Testis (tissue), 3 donors: ENCODE data around the gene PDE7B. TPM values are rescaled to one million over a fixed set of nuclear protein-coding genes. Genes with fewer than 3 reads are reported as not detected.
"Not testable (repeated sequence)": the region's sequence is repeated elsewhere in the genome, so short reads cannot be mapped to it uniquely, and the experiment has no call there.

Experiments
- DNase-seq: peaks from one replicate; pipeline ENCODE4 v3.0.0-alpha.2; 2019
- H3K27ac ChIP-seq, 2 donors: fragments of 200-600 bp; sonication (generic); one replicate each; pipeline ENCODE4 v1.5.1; 2019
- H3K27me3 ChIP-seq: fragments of 200-600 bp; sonication (generic); one replicate; pipeline ENCODE4 v1.5.1; 2019
- H3K36me3 ChIP-seq: fragments of 200-600 bp; sonication (generic); one replicate; pipeline ENCODE4 v1.5.1; 2017; ENCODE audit warnings: low read depth; ENCODE audit errors: missing control alignments
- H3K4me1 ChIP-seq: fragments of 200-600 bp; sonication (generic); one replicate; pipeline ENCODE4 v1.5.1; 2019
- H3K4me3 ChIP-seq, 2 donors: fragments of 200-600 bp; sonication (generic); one replicate each; pipeline ENCODE4 v1.5.1; 2017 to 2019
- H3K9me3 ChIP-seq: fragments of 200-600 bp; sonication (generic); one replicate; pipeline ENCODE4 v1.5.1; 2017
- POLR2A ChIP-seq: fragments of 450-650 bp; IDR thresholded peaks from one replicate; pipeline ENCODE4 v1.6.1; 2017; ENCODE audit warnings: antibody characterized with exemption, mild to moderate bottlenecking, moderate library complexity
- WGBS, 2 donors: methylation state at CpG; one replicate each; pipeline ENCODE4 v1.1.5; 2018; 5-methylcytosine and 5-hydroxymethylcytosine counted together
- intact Hi-C: fragments of 100-400 bp; cut with DNase I; formaldehyde crosslinking; loops from one replicate; pipeline ENCODE4 v1.15.1; 2023; ENCODE audit warnings: low total_unique reads
- polyA plus RNA-seq: library from polyadenylated mRNA; stranded (reverse); fragments of 350-450 nt; fragmentation: Illumina TruSeq; extraction: RNeasy Lipid Tissue Mini Kit (QIAGEN cat#74804); gene quantifications from one replicate; pipeline ENCODE4 v1.2.3, GENCODE V29; 2014; ENCODE audit warnings: low read depth, low replicate concordance; ENCODE audit not compliant: insufficient read depth
- total RNA-seq, 2 donors: library from RNA; depleted of rRNA; stranded (reverse); fragments of >200 nt; gene quantifications; one replicate each; pipeline ENCODE4 v1.2.3, GENCODE V29; 2016
- TF ChIP-seq, protein P1 (sequence below), 3 experiments: fragments of 450-650 bp in 2 of 3; fragments of 200-600 bp in 1 of 3; sonication (generic) in 1 of 3; IDR thresholded peaks; one replicate each; pipeline ENCODE4 v1.5.1; 2016 to 2019; ENCODE audit warnings: antibody characterized with exemption in 3 of 3, mild to moderate bottlenecking in 2 of 3, moderate library complexity in 1 of 3

Gene PDE7B
- total and polyA plus RNA-seq, 3 donors from 2014 or later = 3.7 to 6.9 (median 4.4) TPM

DNA sequence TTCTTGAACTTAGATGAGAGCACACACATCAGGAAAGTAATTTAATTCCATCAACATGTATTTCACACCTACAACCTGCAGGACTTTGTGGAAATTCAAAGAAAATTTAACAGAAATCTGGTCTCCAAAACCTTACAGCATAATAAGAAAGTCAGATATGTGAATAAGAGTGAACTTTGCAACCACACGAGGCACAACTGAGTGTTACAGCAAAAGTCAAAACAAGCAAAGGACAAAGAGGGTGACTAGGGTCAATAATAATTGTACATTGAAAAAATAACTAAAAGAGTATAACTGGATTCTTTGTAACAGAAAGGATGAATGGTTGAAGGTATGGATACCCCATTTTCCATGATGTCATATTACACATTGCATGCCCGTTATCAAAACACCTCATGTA lies 284.8 kb downstream of the PDE7B start:
- H3K4me3 ChIP-seq = no peak overlapping the region
- no peaks in the 10 kb centered on the region for H3K27me3 ChIP-seq
- H3K27ac ChIP-seq = no peak overlapping the region
- intact Hi-C loops = no loop called here
- no peaks in the 10 kb centered on the region for H3K36me3 ChIP-seq
- WGBS, 2 donors = 77 to 81% methylated on average over 2 of the region's 2 CpGs
- no peak for DNase-seq
- H3K4me1 ChIP-seq = no peaks in the 10 kb centered on the region
- H3K9me3 ChIP-seq = no peaks in the 10 kb centered on the region
- no peak for TF ChIP-seq POLR2A
- TF ChIP-seq, protein P1, sequence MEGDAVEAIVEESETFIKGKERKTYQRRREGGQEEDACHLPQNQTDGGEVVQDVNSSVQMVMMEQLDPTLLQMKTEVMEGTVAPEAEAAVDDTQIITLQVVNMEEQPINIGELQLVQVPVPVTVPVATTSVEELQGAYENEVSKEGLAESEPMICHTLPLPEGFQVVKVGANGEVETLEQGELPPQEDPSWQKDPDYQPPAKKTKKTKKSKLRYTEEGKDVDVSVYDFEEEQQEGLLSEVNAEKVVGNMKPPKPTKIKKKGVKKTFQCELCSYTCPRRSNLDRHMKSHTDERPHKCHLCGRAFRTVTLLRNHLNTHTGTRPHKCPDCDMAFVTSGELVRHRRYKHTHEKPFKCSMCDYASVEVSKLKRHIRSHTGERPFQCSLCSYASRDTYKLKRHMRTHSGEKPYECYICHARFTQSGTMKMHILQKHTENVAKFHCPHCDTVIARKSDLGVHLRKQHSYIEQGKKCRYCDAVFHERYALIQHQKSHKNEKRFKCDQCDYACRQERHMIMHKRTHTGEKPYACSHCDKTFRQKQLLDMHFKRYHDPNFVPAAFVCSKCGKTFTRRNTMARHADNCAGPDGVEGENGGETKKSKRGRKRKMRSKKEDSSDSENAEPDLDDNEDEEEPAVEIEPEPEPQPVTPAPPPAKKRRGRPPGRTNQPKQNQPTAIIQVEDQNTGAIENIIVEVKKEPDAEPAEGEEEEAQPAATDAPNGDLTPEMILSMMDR (IDR thresholded peaks at IDR 0.05) = no peak

DNA sequence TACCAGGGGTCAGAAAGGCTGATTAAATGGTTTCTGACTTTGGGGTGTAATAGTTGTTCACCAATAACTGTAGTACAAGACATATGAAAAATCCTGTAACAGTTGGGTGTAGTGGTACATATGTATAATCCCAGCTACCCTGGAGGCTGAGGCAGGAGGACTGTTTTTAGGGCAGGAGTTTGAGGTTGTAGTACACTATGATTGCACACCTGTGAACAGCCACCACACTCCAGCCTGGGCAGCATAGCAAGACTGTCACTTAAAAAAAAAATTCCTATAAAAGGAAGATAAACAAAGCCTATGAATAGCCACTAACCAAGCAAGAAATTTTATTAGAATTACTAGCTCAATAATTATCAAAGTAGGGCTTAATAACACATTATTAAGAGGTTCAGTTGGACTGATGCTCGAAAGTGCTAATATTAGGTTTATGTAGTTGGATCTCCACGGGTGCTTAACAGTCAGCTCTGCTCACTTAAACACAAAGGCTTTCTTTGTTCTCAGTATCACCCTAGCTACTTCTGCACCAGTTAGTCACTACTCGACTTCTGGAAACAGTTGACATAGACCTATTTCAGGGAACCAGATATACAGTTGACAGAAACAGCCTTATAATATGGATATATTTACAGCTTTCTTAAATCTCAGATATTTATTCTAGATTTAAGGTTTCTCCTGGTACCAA lies 285.6 kb downstream of the PDE7B start:
- Histone ChIP-seq H3K4me3 (no peak overlapping the region), H3K9me3 (no peaks in the 10 kb centered on the region), H3K36me3 (no peaks in the 10 kb centered on the region), H3K27me3 (no peaks in the 10 kb centered on the region), H3K27ac (no peak overlapping the region), H3K4me1 (no peaks in the 10 kb centered on the region)
- DNase-seq = no peak
- WGBS, 2 donors = 40 to 56% methylated on average over 3 of the region's 3 CpGs
- intact Hi-C loops = no loop called here
- no peak for TF ChIP-seq POLR2A
- TF ChIP-seq, protein P1 (IDR thresholded peaks at IDR 0.05) = no peak

DNA sequence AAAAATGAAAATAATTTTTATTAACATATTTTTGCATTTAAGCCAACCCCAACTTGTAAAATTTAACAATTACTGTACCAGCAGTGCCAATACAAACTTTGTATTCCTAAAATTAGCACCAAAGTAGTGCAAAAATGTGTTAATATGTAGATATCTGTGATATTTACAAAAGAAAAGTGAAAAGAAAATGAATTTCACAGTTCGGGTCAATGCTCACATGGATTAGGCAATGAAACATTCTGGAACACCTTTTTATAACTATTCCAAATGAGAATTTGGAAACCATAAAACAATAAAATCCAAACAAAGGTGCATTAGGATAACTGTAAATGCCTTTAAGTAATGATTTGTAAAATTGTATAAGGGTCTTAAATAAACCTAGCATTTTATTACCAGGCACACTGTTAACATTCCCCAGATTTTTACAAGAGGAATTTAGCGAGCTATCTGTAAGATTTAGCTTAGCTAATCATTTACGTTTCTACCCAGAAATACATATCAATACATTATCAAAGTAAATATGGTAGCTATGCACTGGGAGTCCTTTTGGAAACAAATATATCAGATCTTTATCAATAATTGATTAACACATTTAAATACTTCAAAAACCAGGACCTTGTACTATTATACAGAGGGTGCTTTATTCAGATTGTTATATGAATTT lies 286.4 kb downstream of the PDE7B start:
- Histone ChIP-seq H3K36me3 (no peaks in the 10 kb centered on the region), H3K4me3 (no peak overlapping the region), H3K27me3 (no peaks in the 10 kb centered on the region), H3K9me3 (no peaks in the 10 kb centered on the region), H3K4me1 (no peaks in the 10 kb centered on the region), H3K27ac (no peak overlapping the region)
- intact Hi-C loops = no loop called here
- TF ChIP-seq POLR2A = no peak
- TF ChIP-seq, protein P1 (IDR thresholded peaks at IDR 0.05) = no peak
- DNase-seq = no peak
- WGBS, 2 donors = 77 to 78% methylated on average over 3 of the region's 3 CpGs

DNA sequence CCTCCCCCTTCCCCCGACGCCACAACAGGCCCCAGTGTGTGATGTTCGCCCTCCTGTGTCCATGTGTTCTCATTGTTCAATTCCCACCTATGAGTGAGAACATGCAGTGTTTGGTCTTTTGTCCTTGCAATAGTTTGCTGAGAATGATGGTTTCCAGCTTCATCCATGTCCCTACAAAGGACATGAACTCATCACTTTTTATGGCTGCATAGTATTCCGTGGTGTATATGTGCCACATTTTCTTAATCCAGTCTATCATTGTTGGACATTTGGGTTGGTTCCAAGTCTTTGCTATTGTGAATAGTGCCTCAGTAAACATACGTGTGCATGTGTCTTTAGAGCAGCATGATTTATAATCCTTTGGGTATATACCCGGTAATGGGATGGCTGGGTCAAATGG lies 287.6 kb downstream of the PDE7B start:
- H3K9me3 ChIP-seq, H3K4me3 ChIP-seq, DNase-seq, intact Hi-C loops, H3K27me3 ChIP-seq, H3K36me3 ChIP-seq, H3K4me1 ChIP-seq, H3K27ac ChIP-seq: not testable (repeated sequence)
- 90 to 94% methylated on average over 6 of the region's 6 CpGs for WGBS, 2 donors

- Histone ChIP-seq H3K4me1 (no peaks in the 10 kb centered on the region), H3K36me3 (no peaks in the 10 kb centered on the region), H3K27me3 (no peaks in the 10 kb centered on the region), H3K4me3 (no peak overlapping the region), H3K27ac (no peak overlapping the region), H3K9me3 (no peaks in the 10 kb centered on the region)
- intact Hi-C loops = no loop called here
- DNase-seq = no peak
- TF ChIP-seq POLR2A = no peak
- TF ChIP-seq, protein P1 (IDR thresholded peaks at IDR 0.05) = no peak
Measured at GRCh38 chr6:136144251-136145023, 292.9 kb downstream of the PDE7B start.
